IMR-90 (cell line): ENCODE results near the gene FKBP10. TPM values are rescaled to one million over a fixed set of nuclear protein-coding genes. Genes with fewer than 3 reads are reported as not detected.

Experiments used
- ATAC-seq: fragments of 200-7000 bp; cut with Tn5 transposase; 2 replicates; pipeline ENCODE4 v1.9.1; 2020; ENCODE audit warnings: low read depth, mild to moderate bottlenecking, moderate library complexity
- BruUV-seq: library from RNA; stranded (reverse); fragments of 400-500 nt; replicated peaks from 2 replicates; lab custom pipeline; 2021; lab: Mats Ljungman, UMichigan
- CTCF ChIA-PET: fragments of 300-600 bp; formaldehyde crosslinking; extraction: SDS; loops from one replicate; lab custom pipeline; 2021; ENCODE audit warnings: antibody characterized with exemption; lab: Yijun Ruan, JAX
- POLR2A ChIA-PET: fragments of 300-600 bp; sonication (Branson Sonifier 250); formaldehyde crosslinking; loops from one replicate; lab custom pipeline; 2022; ENCODE audit warnings: antibody characterized with exemption; ENCODE audit not compliant: unreplicated experiment; lab: Charles Lee
- DNase-seq: peaks from one replicate; pipeline ENCODE4 v3.0.0; 2013
- H2AFZ ChIP-seq: replicated peaks from 2 replicates; pipeline ENCODE3; 2013; ENCODE audit warnings: low read length, mild to moderate bottlenecking; ENCODE audit not compliant: poor library complexity
- H2AK5ac ChIP-seq: 2 replicates; pipeline ENCODE4 v1.6.1; 2013; ENCODE audit warnings: low read depth, low read length, inconsistent platforms
- H2AK9ac ChIP-seq: replicated peaks from 2 replicates; pipeline ENCODE3; 2013; ENCODE audit warnings: mild to moderate bottlenecking, low read depth, low read length, moderate library complexity; ENCODE audit not compliant: poor library complexity
- H2BK120ac ChIP-seq: 2 replicates; pipeline ENCODE4 v1.6.1; 2013; ENCODE audit warnings: low read depth, low read length, inconsistent platforms
- H2BK15ac ChIP-seq: 3 replicates; pipeline ENCODE4 v1.6.1; 2013; ENCODE audit warnings: low read depth, low read length, inconsistent platforms
- H2BK20ac ChIP-seq: 2 replicates; pipeline ENCODE4 v1.6.1; 2013; ENCODE audit warnings: low read depth, mild to moderate bottlenecking, inconsistent platforms, low read length, moderate library complexity
- H2BK5ac ChIP-seq: 2 replicates; pipeline ENCODE4 v1.6.1; 2013; ENCODE audit warnings: mild to moderate bottlenecking, low read depth, low read length, inconsistent platforms; ENCODE audit not compliant: poor library complexity, severe bottlenecking
- H3K14ac ChIP-seq: replicated peaks from 2 replicates; pipeline ENCODE4 v1.6.1; 2013; ENCODE audit warnings: low read depth, low read length, inconsistent platforms
- H3K18ac ChIP-seq: 2 replicates; pipeline ENCODE4 v1.6.1; 2013; ENCODE audit warnings: low read depth, low read length, control low read depth
- H3K23ac ChIP-seq: 2 replicates; pipeline ENCODE4 v1.6.1; 2013; ENCODE audit warnings: low read depth, low read length, inconsistent platforms
- H3K27ac ChIP-seq: 2 replicates; pipeline ENCODE4 v1.5.1; 2013; ENCODE audit warnings: mild to moderate bottlenecking, control low read depth, low read length; ENCODE audit not compliant: insufficient read depth
- H3K27me3 ChIP-seq: 2 replicates; pipeline ENCODE4 v1.6.1; 2013; ENCODE audit warnings: low read length; ENCODE audit not compliant: control insufficient read depth, insufficient read depth
- H3K36me3 ChIP-seq: 2 replicates; pipeline ENCODE4 v1.6.1; 2013; ENCODE audit warnings: low read length, mixed read lengths; ENCODE audit not compliant: control insufficient read depth, insufficient read depth
- H3K4ac ChIP-seq: 2 replicates; pipeline ENCODE4 v1.6.1; 2013; ENCODE audit warnings: low read depth, low read length, inconsistent platforms
- H3K4me1 ChIP-seq: 2 replicates; pipeline ENCODE4 v1.6.1; 2013; ENCODE audit warnings: low read length, mixed read lengths; ENCODE audit not compliant: control insufficient read depth, insufficient read depth
- H3K4me2 ChIP-seq: 2 replicates; pipeline ENCODE4 v1.6.1; 2013; ENCODE audit warnings: low read depth, mild to moderate bottlenecking, control low read depth, low read length, moderate library complexity
- H3K4me3 ChIP-seq: 2 replicates; pipeline ENCODE4 v1.5.1; 2013; ENCODE audit warnings: low read depth, mild to moderate bottlenecking, control low read depth, low read length, moderate library complexity; ENCODE audit not compliant: insufficient read depth
- H3K56ac ChIP-seq: 2 replicates; pipeline ENCODE4 v1.6.1; 2013; ENCODE audit warnings: low read length, inconsistent platforms; ENCODE audit not compliant: insufficient read depth; ENCODE audit errors: extremely low read depth
- H3K79me1 ChIP-seq, 2 experiments: 2 replicates each; pipeline ENCODE4 v1.6.1; 2013; ENCODE audit warnings: low read length in 2 of 2, inconsistent platforms in 1 of 2, low read depth in 1 of 2
- H3K9ac ChIP-seq: 2 replicates; pipeline ENCODE4 v1.6.1; 2013; ENCODE audit warnings: low read depth, low read length, control low read depth
- H3K9me1 ChIP-seq: 2 replicates; pipeline ENCODE4 v1.6.1; 2013; ENCODE audit warnings: low read length, inconsistent platforms; ENCODE audit not compliant: insufficient read depth
- H3K9me3 ChIP-seq: 2 replicates; pipeline ENCODE4 v1.6.1; 2013; ENCODE audit warnings: low read length; ENCODE audit not compliant: control insufficient read depth, insufficient read depth
- H4K20me1 ChIP-seq: 2 replicates; pipeline ENCODE4 v1.6.1; 2013; ENCODE audit warnings: low read length, inconsistent platforms; ENCODE audit not compliant: insufficient read depth
- H4K5ac ChIP-seq: 2 replicates; pipeline ENCODE4 v1.6.1; 2013; ENCODE audit warnings: mild to moderate bottlenecking, low read depth, low read length, control low read depth
- H4K8ac ChIP-seq, 2 experiments: 2 replicates each; pipeline ENCODE4 v1.6.1; 2013; ENCODE audit warnings: low read depth in 2 of 2, low read length in 2 of 2, control low read depth in 1 of 2, inconsistent platforms in 1 of 2
- H4K91ac ChIP-seq: 2 replicates; pipeline ENCODE4 v1.6.1; 2013; ENCODE audit warnings: low read depth, low read length, inconsistent platforms; ENCODE audit not compliant: insufficient read depth
- CEBPB ChIP-seq: IDR thresholded peaks from 2 replicates; pipeline ENCODE4 v1.6.1; 2012; ENCODE audit warnings: low read depth, low read length, improper control_type of control experiment
- MAFK ChIP-seq: IDR thresholded peaks from 2 replicates; pipeline ENCODE4 v1.6.1; 2012; ENCODE audit warnings: low read depth, low read length, improper control_type of control experiment
- MAZ ChIP-seq: IDR thresholded peaks from 2 replicates; pipeline ENCODE4 v1.6.1; 2012; ENCODE audit warnings: low read depth, mild to moderate bottlenecking, low read length, improper control_type of control experiment, moderate library complexity, borderline replicate concordance
- MXI1 ChIP-seq: IDR thresholded peaks from 2 replicates; pipeline ENCODE4 v1.6.1; 2012; ENCODE audit warnings: low read depth, mild to moderate bottlenecking, low read length, moderate library complexity, borderline replicate concordance
- RAD21 ChIP-seq: IDR thresholded peaks from 2 replicates; pipeline ENCODE4 v1.6.1; 2012; ENCODE audit warnings: low read length, improper control_type of control experiment
- RFX5 ChIP-seq: IDR thresholded peaks from 2 replicates; pipeline ENCODE4 v1.8.0; 2012; ENCODE audit warnings: low read depth, mild to moderate bottlenecking, low read length, moderate library complexity
- SMC3 ChIP-seq: fragments of 150-350 bp; IDR thresholded peaks from 2 replicates; pipeline ENCODE4 v1.6.1; 2016; ENCODE audit warnings: low read depth, mild to moderate bottlenecking, antibody characterized with exemption, low read length, moderate library complexity
- WGBS, 2 experiments: methylation state at CpG; one replicate each; pipeline versions ENCODE4 v1.1.5 to v1.1.7; 2013; ENCODE audit warnings: missing lambda C conversion rate in 2 of 2; ENCODE audit not compliant: insufficient read length in 1 of 2; ENCODE audit errors: extremely low coverage in 2 of 2; 5-methylcytosine and 5-hydroxymethylcytosine counted together
- dilution Hi-C: fragments of 300-500 bp; cut with HindIII; formaldehyde crosslinking; loops from one replicate; pipeline ENCODE4 v1.14.3; 2018; ENCODE audit warnings: low sequenced_read_pairs; ENCODE audit not compliant: unreplicated experiment
- in situ Hi-C: fragments of 300-500 bp; cut with MboI; formaldehyde crosslinking; loops from 3 replicates; pipeline ENCODE4 v1.14.3; 2019; ENCODE audit warnings: low sequenced_read_pairs, inconsistent platforms, mixed read lengths
- intact Hi-C: fragments of 100-400 bp; cut with micrococcal nuclease; formaldehyde crosslinking; loops from 2 replicates; pipeline ENCODE4 v1.10.0; 2022
- polyA plus RNA-seq, 3 experiments: library from polyadenylated mRNA; depleted of rRNA; stranded (reverse); fragments of >200 nt; gene quantifications; 2 replicates each; pipeline ENCODE4 v1.2.3, GENCODE V29; 2012; ENCODE audit warnings: low replicate concordance in 1 of 3
- total RNA-seq: library from RNA; depleted of rRNA; stranded (reverse); fragments of >200 nt; gene quantifications from 2 replicates; pipeline ENCODE4 v1.2.3, GENCODE V29; 2012
- TF ChIP-seq, protein P1 (sequence below): fragments of 150-350 bp; IDR thresholded peaks from 2 replicates; pipeline ENCODE4 v1.6.1; 2016; ENCODE audit warnings: low read depth, mild to moderate bottlenecking, low read length, moderate library complexity, borderline replicate concordance
- TF ChIP-seq, protein P2 (sequence below): conservative IDR thresholded peaks from 2 replicates; pipeline ENCODE4 v1.5.1; 2012; ENCODE audit warnings: mild to moderate bottlenecking, low read depth, low read length, improper control_type of control experiment

The FKBP10 gene
- total and polyA plus RNA-seq, 2 of the 4 experiments (the other 2 are of a cell fraction) = 170 to 984 TPM

DNA sequence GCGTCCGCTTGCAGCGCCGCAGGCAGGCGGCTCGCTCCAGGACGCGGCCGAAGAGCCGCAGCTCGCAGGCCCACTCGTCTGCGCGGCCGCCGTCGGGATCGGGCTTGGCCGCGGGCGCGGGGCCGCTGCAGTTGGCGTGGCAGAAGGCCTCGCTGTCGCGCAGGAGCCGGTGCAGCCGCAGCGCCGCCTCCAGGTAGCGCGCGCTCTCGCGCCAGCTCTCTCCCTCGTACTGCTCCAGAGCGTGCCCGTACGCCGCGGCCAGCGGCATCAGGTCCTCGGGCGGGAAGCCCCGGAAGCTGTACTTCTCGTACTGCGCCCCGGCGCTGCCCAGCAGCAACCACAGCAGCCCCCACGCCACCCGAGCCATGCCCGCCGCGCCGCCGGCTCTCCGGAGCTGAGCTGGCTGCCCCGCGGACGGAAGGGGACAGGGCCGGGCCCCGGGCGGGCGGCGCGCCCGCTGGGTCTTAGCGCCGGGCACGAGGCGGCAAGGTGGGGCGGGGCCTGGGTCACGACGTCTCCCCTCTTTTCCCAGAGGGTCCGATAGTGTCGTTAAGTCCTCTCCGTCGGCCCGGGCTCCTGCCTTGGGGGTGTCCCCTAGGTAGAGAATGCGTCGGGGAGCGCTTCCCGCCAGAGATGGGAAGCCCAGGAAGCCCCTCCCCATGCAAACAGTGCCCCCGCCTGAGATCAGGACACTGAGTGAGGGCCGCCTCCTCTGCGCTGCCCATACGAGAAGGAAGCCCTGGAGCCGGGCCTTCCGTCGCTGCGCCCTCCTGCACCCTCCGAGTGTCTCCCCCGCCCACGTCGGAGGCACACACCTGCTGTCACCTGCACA lies 1.0 kb upstream of the FKBP10 start, which contains the start of gene P3H4 (continued):
- TF ChIP-seq, protein P1, sequence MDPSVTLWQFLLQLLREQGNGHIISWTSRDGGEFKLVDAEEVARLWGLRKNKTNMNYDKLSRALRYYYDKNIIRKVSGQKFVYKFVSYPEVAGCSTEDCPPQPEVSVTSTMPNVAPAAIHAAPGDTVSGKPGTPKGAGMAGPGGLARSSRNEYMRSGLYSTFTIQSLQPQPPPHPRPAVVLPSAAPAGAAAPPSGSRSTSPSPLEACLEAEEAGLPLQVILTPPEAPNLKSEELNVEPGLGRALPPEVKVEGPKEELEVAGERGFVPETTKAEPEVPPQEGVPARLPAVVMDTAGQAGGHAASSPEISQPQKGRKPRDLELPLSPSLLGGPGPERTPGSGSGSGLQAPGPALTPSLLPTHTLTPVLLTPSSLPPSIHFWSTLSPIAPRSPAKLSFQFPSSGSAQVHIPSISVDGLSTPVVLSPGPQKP = no peak

DNA sequence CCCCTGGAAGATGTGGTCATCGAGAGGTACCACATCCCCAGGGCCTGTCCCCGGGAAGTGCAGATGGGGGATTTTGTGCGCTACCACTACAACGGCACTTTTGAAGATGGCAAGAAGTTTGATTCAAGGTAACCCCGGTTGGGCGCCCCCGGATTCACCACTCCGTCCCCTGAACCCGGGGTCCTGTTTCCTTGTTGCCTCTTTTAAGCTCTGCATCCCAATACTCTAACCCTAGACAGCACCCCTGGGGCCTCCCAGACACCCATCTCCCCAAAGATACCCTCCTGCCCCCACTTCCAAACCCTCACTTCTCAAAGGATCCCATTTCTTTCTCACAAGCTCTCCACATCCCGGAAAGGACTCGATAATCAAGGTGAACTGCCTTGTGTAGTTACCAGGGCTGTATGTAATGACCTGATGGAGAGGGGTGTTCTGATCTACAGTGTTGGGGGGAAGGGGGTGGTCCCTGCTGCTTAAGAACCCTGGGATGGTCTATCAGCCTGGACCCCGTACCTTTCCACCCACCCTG lies 412 bp downstream of the FKBP10 start:
- in situ Hi-C loops (no loop called here), dilution Hi-C loops (no loop called here)
- TF ChIP-seq MAFK (no peak), RFX5 (no peak), RAD21 (no peak), CEBPB (no peak), SMC3 (no peak), MAZ (no peak), MXI1 (no peak; the same call in 1 of the 2 replicates)
- TF ChIP-seq, protein P1 = no peak
- TF ChIP-seq, protein P2, sequence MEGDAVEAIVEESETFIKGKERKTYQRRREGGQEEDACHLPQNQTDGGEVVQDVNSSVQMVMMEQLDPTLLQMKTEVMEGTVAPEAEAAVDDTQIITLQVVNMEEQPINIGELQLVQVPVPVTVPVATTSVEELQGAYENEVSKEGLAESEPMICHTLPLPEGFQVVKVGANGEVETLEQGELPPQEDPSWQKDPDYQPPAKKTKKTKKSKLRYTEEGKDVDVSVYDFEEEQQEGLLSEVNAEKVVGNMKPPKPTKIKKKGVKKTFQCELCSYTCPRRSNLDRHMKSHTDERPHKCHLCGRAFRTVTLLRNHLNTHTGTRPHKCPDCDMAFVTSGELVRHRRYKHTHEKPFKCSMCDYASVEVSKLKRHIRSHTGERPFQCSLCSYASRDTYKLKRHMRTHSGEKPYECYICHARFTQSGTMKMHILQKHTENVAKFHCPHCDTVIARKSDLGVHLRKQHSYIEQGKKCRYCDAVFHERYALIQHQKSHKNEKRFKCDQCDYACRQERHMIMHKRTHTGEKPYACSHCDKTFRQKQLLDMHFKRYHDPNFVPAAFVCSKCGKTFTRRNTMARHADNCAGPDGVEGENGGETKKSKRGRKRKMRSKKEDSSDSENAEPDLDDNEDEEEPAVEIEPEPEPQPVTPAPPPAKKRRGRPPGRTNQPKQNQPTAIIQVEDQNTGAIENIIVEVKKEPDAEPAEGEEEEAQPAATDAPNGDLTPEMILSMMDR = no peak

More for the DNA sequence above, 412 bp downstream of the FKBP10 start:
- Histone ChIP-seq H3K36me3 (peaks cover 16% of the 10 kb centered on the region), H3K14ac (peak overlapping the region; percentile 100), H2BK20ac (peak overlapping the region; percentile 69; the same call in 1 of the 2 replicates), H3K4me2 (peak overlapping the region; percentile 94), H3K79me1 (peaks cover 19 to 87% of the 10 kb centered on the region in 2 experiments), H2AK5ac (peak overlapping the region; percentile 93), H3K27me3 (no peaks in the 10 kb centered on the region), H4K5ac (peak overlapping the region; percentile 92), H2AK9ac (peak overlapping the region; percentile 100), H3K23ac (peak overlapping the region; percentile 95), H2AFZ (peak overlapping the region; percentile 94), H4K91ac (peak overlapping the region; percentile 95), H3K4me1 (peaks cover 23% of the 10 kb centered on the region), H3K56ac (peak overlapping the region; percentile 96), H4K20me1 (peaks cover 51% of the 10 kb centered on the region), H3K4me3 (peak overlapping the region; percentile 88), H3K4ac (peak overlapping the region; percentile 100), H2BK120ac (peak overlapping the region; percentile 79), H3K9ac (peak overlapping the region; percentile 96), H3K9me3 (no peaks in the 10 kb centered on the region), H3K9me1 (peaks cover 30% of the 10 kb centered on the region), H2BK5ac (peak overlapping the region; percentile 94), H3K27ac (peak overlapping the region; percentile 93), H3K18ac (peak overlapping the region; percentile 87), H4K8ac (peak overlapping the region; percentile 92 to 94), H2BK15ac (peak overlapping the region; percentile 30; the same call in 2 of the 3 replicates)
- DNase-seq = no peak
- TSS peak; percentile 79 for BruUV-seq
- ATAC-seq = no peak
- ChIA-PET POLR2A (no interaction called here), CTCF (no interaction called here)
- WGBS, 2 experiments = 0% methylated on average over 6 of the region's 12 CpGs; no CpG with 5 or more reads in 1 of the 2 experiments
- intact Hi-C loops = loop anchor here (2.0 kb wide), 2 partner anchors 52 to 146 kb away; partner anchors contain the start of gene KLHL11
